Neural crest cell (in vitro differentiated cells): ENCODE results near the gene SLC6A19. TPM values are rescaled to one million over a fixed set of nuclear protein-coding genes. Genes with fewer than 3 reads are reported as not detected.

Source experiments
- DNase-seq: peaks from one replicate; pipeline ENCODE4 v3.0.0; 2021; ENCODE audit warnings: low read depth, mixed read lengths, low spot score
- H3K27ac Mint-ChIP-seq: one replicate; pipeline ENCODE4 v1.8.0; 2021; ENCODE audit warnings: mild to moderate bottlenecking, mixed read lengths; ENCODE audit not compliant: unreplicated experiment
- H3K27me3 Mint-ChIP-seq: 2 replicates; pipeline ENCODE4 v1.8.0; 2021; ENCODE audit warnings: low read depth, mild to moderate bottlenecking, mixed read lengths
- H3K36me3 Mint-ChIP-seq: 2 replicates; pipeline ENCODE4 v1.8.0; 2021; ENCODE audit warnings: low read depth, mild to moderate bottlenecking, mixed read lengths
- H3K4me1 Mint-ChIP-seq: 2 replicates; pipeline ENCODE4 v1.8.0; 2021; ENCODE audit warnings: mixed read lengths
- H3K4me3 Mint-ChIP-seq: one replicate; pipeline ENCODE4 v1.8.0; 2021; ENCODE audit warnings: mild to moderate bottlenecking, mixed read lengths
- H3K9me3 Mint-ChIP-seq: 2 replicates; pipeline ENCODE4 v1.8.0; 2021; ENCODE audit warnings: mixed read lengths
- CTCF ChIP-seq: fragments of 200-600 bp; sonication (generic); conservative IDR thresholded peaks from 2 replicates; pipeline ENCODE4 v1.5.0; 2021; ENCODE audit warnings: antibody characterized with exemption, mild to moderate bottlenecking
- total RNA-seq: library from RNA; stranded (reverse); gene quantifications from 2 replicates; pipeline ENCODE4 v1.2.1, GENCODE V29; 2021

The SLC6A19 gene
- total RNA-seq, 1 donor from 2014 or later = not detected

DNA sequence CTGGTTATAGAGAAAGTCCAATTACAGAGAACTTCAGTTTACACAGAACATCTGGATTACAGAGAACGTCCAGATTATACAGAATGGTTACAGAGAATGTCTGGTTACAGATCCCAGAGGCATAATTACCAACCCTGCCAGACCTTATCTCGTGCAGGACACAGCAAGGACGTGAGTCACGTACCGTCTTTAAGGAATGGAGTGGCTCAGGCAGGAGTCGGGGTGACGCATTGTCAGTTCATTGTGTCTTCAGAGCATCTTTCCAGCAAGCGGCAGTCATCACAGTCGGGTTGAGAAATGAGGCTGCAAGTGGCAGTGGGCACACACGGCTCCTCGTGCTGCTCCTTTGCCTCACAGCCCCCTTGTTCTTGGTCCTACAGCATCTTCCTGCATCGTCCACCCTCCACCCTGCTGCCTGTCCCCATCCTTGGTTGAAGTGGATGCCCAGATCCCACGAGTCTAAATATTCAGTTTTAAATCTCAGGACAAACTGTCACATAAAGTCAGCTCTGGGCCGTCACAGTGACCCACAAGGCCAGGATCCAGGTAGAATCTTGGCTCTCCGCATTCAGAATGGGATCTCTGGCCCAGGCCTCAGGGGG, 30.0 kb upstream of the SLC6A19 start:
- H3K4me3 Mint-ChIP-seq = no peak overlapping the region
- no peaks in the 10 kb centered on the region for H3K36me3 Mint-ChIP-seq
- TF ChIP-seq CTCF = no peak
- H3K9me3 Mint-ChIP-seq = no peaks in the 10 kb centered on the region
- DNase-seq = no peak
- no peaks in the 10 kb centered on the region for H3K27me3 Mint-ChIP-seq
- peaks cover 13% of the 10 kb centered on the region for H3K4me1 Mint-ChIP-seq
- H3K27ac Mint-ChIP-seq = no peak overlapping the region

- Mint-ChIP-seq H3K27ac (no peak overlapping the region), H3K36me3 (no peaks in the 10 kb centered on the region), H3K4me3 (no peak overlapping the region), H3K9me3 (no peaks in the 10 kb centered on the region), H3K27me3 (no peaks in the 10 kb centered on the region), H3K4me1 (peaks cover 13% of the 10 kb centered on the region)
- DNase-seq = no peak
- TF ChIP-seq CTCF = no peak
Observed at GRCh38 chr5:1172007-1172581, 29.3 kb upstream of the SLC6A19 start.

DNA sequence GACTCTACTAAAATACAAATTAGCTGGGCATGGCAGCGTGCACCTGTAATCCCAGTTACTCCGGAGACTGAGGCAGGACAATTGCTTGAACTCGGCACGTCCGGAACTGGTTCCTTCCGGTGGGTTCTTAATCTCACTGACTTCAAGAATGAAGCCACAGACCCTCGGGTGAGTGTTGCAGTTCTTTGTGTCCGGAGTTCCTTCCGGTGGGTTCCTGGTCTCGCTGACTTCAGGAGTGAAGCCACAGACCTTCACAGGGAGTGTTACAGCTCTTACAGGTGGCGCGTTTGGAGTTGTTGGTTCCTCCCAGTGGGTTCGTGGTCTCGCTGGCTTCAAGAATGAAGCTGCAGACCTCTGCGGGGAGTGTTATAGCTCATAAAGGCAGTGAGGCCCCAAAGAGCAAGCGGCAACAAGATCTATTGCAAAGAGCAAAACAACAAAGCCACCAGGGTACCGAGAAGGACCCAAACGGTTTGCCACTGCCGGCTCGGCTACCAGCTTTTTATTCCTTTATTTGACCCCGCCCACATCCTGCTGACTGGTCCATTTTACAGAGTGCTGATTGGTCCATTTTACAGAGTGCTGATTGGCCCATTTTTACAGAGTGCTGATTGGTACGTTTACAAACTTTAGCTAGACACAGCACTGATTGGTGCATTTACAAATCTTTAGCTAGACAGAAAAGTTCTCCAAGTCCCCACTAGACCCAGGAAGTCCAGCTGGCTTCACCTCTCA, 28.6 kb upstream of the SLC6A19 start:
- H3K27me3 Mint-ChIP-seq = no peaks in the 10 kb centered on the region
- H3K9me3 Mint-ChIP-seq = no peaks in the 10 kb centered on the region

DNA sequence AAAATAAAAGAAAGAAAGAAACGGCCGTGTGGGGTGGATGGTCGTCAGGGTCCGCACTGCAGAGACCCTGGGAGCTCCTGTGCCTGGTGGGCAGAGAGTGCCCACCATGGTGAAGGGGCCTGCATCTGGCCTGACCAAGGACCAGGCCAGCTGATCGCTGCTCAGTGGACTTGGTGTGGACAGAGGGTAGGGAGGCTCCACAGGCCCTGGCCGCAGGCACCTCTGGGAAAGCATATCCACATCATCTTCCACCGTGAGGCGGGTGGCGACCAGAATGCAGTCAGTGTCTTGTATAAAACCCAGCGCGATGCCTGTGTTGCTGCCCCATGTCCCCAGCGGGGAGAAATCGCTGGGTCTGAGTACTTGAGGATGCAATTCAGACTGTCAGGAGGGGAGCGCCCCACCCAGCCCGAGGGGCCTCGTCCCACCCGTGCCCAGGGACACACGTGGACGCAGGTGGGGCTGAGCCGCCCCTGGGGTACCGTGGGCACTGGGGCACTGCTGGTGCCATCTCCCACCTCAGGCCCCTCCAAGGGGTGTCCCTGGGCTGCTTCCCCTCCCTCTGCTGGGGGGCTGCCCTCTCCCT, 27.8 kb upstream of the SLC6A19 start:
- TF ChIP-seq CTCF = no peak
- no peak for DNase-seq

More for the DNA sequence above, 28.6 kb upstream of the SLC6A19 start:
- Mint-ChIP-seq H3K36me3 (no peaks in the 10 kb centered on the region), H3K27ac (no peak overlapping the region), H3K4me1 (peaks cover 8% of the 10 kb centered on the region), H3K4me3 (no peak overlapping the region)
- no peak for TF ChIP-seq CTCF
- no peak for DNase-seq

DNA sequence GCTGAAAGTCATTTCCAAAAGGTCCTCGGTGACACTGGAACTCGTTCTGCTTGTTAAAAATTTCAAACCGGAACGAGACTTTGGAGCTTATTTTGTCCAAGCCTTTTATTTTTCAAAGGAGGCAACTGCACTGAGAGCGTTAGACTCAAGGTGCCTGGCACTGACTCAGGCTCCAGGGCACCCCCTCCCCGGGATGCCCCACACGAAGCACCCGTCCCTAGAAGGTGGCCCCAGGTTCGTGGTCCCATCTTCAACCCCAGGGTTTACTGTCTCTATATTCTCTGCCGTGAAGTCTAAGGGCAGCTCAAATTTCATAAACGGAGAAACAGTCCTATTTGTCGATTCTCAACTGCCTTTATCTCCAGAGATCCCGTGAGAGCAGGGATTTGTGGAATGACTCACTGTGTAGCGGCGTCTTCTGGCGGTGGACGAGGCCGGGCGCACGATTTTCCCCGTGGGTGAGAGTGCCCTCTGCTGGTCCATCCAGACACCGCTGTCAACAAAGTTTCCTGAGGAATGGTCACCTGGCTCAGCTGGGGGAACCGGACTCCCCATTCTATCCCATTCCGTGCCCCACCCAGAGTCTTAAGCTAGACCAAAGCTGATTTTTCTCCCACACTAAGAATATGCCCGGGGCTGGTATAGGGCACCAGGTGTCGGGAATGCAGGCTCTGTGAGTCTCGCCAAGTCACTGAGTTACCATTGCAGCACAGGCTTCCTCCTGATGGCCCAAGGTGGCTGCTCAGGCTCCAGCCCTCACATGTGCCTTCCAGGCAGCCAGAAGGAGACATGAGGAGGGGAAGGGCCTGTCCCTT, 27.1 kb upstream of the SLC6A19 start:
- H3K27ac Mint-ChIP-seq = no peak overlapping the region
- H3K27me3 Mint-ChIP-seq = no peaks in the 10 kb centered on the region
- peaks cover 4% of the 10 kb centered on the region for H3K4me1 Mint-ChIP-seq
- H3K4me3 Mint-ChIP-seq = no peak overlapping the region
- TF ChIP-seq CTCF = peak; percentile 78
- DNase-seq = peak; percentile 75
- H3K9me3 Mint-ChIP-seq = no peaks in the 10 kb centered on the region
- H3K36me3 Mint-ChIP-seq = no peaks in the 10 kb centered on the region

More for the DNA sequence above, 27.8 kb upstream of the SLC6A19 start:
- Mint-ChIP-seq H3K27me3 (no peaks in the 10 kb centered on the region), H3K4me1 (peaks cover 4% of the 10 kb centered on the region), H3K9me3 (no peaks in the 10 kb centered on the region), H3K4me3 (no peak overlapping the region), H3K27ac (no peak overlapping the region), H3K36me3 (no peaks in the 10 kb centered on the region)
